Retinal pigment epithelial cell (primary cell): ENCODE measurements around the gene SLC8A2.

Experiments used
- DNase-seq: peaks from one replicate; pipeline ENCODE4 v3.0.0-alpha.2; 2010; ENCODE audit warnings: low read depth
- H3K4me3 ChIP-seq: 2 replicates; pipeline ENCODE4 v1.5.1; 2011; ENCODE audit warnings: mild to moderate bottlenecking, low read length, control low read depth, moderate library complexity
- TF ChIP-seq, protein P1 (sequence below): conservative IDR thresholded peaks from 2 replicates; pipeline ENCODE4 v1.5.1; 2011; ENCODE audit warnings: low read depth, low read length, control low read depth, inconsistent platforms

Gene SLC8A2

DNA sequence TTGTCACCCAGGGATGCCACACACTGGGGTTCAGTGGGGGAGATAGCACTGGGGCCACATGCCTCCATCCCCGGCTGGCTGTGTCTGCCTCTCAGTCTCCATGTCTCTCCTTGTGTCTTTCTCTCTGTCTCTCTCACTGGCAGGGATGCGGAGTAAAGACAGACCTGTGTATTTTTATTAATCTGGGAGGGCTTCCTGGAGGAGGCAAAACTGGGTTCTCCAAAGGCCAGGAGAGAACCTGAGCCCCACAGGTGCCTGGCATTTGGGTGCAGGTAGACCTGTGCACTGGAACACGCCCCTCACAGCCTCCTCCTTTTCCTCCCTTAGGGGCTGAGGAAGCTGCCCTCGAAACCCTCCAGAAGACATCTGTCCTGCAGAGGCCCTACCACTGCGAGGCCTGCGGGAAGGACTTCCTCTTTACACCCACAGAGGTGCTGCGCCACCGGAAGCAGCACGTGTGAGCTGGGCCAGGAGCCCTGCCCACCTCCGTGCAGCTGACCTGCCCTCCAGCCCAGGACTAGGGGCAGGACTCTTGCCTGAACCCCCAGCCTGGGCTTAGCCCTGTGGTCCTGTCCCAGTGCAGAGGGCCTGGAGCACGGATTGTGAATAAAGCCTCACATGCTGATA, 89.9 kb downstream of the SLC8A2 start:
- no peak for DNase-seq
- TF ChIP-seq, protein P1, sequence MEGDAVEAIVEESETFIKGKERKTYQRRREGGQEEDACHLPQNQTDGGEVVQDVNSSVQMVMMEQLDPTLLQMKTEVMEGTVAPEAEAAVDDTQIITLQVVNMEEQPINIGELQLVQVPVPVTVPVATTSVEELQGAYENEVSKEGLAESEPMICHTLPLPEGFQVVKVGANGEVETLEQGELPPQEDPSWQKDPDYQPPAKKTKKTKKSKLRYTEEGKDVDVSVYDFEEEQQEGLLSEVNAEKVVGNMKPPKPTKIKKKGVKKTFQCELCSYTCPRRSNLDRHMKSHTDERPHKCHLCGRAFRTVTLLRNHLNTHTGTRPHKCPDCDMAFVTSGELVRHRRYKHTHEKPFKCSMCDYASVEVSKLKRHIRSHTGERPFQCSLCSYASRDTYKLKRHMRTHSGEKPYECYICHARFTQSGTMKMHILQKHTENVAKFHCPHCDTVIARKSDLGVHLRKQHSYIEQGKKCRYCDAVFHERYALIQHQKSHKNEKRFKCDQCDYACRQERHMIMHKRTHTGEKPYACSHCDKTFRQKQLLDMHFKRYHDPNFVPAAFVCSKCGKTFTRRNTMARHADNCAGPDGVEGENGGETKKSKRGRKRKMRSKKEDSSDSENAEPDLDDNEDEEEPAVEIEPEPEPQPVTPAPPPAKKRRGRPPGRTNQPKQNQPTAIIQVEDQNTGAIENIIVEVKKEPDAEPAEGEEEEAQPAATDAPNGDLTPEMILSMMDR = no peak
- no peak overlapping the region for H3K4me3 ChIP-seq

DNA sequence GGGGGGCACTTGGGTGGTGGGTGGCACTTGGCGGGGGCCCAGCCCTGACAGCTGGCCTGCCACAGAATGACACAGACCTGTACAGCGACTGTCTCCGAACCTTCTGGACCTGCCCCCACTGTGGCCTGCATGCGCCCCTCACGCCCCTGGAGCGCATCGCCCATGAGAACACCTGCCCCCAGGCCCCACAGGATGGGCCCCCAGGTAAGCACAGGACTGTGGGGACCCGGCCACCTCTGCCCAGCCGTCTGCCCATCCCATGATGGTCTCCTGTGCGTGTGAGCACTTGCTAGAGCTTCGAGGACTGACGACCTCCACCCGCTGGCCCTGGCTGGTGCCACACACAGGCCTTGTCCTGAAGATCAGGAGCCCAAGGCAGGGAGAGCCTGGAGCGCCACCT, 90.6 kb downstream of the SLC8A2 start:
- TF ChIP-seq, protein P1 = no peak
- DNase-seq = no peak
- no peak overlapping the region for H3K4me3 ChIP-seq

DNA sequence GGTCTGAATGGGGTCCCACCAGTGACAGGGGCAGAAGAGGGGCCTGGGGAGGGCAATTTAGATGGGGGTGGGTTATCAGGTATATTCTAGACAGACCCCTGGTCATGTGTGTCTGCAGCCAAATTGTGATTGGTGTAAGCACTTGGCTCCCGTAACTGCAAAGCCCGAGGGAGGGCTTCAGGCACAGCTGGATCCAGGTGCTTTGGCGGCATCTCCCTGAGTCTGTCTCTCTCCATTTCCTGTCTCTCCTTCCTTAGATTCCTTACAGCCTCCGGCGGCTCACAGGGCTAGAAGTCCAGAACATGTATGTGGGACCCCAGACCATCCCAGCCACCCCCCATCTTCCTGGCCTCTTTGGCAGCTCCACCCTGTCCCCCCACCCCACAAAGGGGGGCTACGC, 91.1 kb downstream of the SLC8A2 start:
- DNase-seq = no peak
- TF ChIP-seq, protein P1 = no peak
- no peak overlapping the region for H3K4me3 ChIP-seq

DNA sequence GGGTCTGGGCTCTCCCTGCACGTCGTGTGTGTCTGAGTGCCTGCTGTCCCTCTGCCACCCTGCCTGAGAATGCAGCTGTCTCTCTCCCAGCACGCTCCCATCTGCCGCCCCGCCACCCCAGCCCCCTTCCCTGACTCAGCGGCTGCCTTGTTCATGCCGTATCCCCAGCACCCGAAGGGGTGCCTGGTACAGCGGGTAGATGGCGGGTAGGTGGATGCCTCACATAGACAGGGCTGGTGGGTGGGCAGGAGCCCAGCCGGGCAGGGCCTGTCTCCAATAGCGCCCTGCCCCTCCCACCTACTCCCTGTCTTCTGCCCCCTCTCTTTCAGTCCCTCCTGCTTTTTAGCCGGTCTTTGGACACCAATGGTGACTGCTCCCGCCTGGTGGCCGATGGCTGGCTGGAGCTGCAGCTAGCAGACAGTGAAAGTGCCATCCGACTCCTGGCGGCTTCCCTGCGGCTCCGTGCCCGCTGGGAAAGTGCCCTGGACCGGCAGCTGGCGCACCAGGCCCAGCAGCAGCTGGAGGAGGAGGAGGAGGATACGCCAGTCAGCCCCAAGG, 92.2 kb downstream of the SLC8A2 start:
- no peak overlapping the region for H3K4me3 ChIP-seq
- TF ChIP-seq, protein P1 = no peak
- DNase-seq = no peak

DNA sequence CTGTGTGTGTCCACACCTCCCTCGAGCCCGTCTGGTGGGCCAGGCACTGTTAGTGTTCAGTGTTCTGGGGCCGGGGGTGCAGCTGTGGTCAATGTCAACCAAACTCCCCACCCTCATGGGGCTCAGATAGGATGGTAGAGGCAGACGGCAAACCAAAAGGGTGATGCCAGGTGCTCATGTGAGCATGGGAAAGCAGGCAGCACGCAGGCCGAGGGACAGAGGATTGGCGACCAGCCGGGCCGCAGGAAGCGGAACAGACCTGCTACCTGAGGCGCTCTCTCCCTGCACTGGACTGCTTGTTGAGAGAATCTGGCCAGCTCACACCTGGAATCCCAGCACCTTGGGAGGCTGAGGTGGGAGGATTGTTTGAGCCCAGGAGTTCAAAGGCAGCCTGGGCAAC, 93.4 kb downstream of the SLC8A2 start:
- TF ChIP-seq, protein P1 = no peak
- DNase-seq = no peak

More for the DNA sequence above, 93.4 kb downstream of the SLC8A2 start:
- no peak overlapping the region for H3K4me3 ChIP-seq
